ENCODE data around the gene SPNS1. TPM values are rescaled to one million over a fixed set of nuclear protein-coding genes. Genes with fewer than 3 reads are reported as not detected.
"Not testable (repeated sequence)": the region's sequence is repeated elsewhere in the genome, so short reads cannot be mapped to it uniquely, and the experiment has no call there.

The SPNS1 gene
- total RNA-seq, 1 experiment from 2014 or later, result 79.1 TPM

GRCh38 chr16:28977703-28978662 lies 3.4 kb downstream of the SPNS1 start:
- Histone ChIP-seq H3K27me3 (ENCODE audit: control insufficient read depth, insufficient read depth, low read length) (no peaks in the 10 kb centered on the region), H3K9me3 (ENCODE audit: control insufficient read depth, insufficient read depth, low read depth, low read length) (no peaks in the 10 kb centered on the region), H3K27ac (ENCODE audit: low read length) (no peak overlapping the region), H3K4me1 (ENCODE audit: control insufficient read depth, insufficient read depth, low read length) (peaks cover 7% of the 10 kb centered on the region), H3K4me3 (ENCODE audit: low read depth in 2 of 2, low read length in 2 of 2) (no peak overlapping the region), H3K36me3 (ENCODE audit: control insufficient read depth, insufficient read depth, low read length) (no peaks in the 10 kb centered on the region; the same call in 1 of the 2 replicates)
- intact Hi-C loops (cut with micrococcal nuclease; ENCODE audit: unreplicated experiment), result no loop called here
- DNase-seq (ENCODE audit: low read depth, low spot score) (peak; percentile 28), ATAC-seq (no peak)
- CTCF ChIA-PET, result interaction anchor here (0.5 to 0.6 kb wide), 2 partner anchors 56 to 231 kb away, joined by 4 to 8 read pairs; no protein-coding TSS in a partner anchor
- POLR2A ChIA-PET, result interaction anchor here (0.5 kb wide), 2 partner anchors 11 to 764 kb away, joined by 3 read pairs; no protein-coding TSS in a partner anchor
- TF ChIP-seq CTCF (IDR thresholded peaks at IDR 0.05) (peak; percentile 85), SIN3A (IDR thresholded peaks at IDR 0.05; ENCODE audit: borderline replicate concordance, insufficient read depth, low read depth, low read length) (no peak)
- in situ Hi-C loops (cut with HindIII; ENCODE audit: low pct_unique_long_range_greater_than_20kb, low sequenced_read_pairs), result no loop called here
- BruUV-seq (replicated peaks), result no TSS peak

- in situ Hi-C loops (cut with HindIII; ENCODE audit: low pct_unique_long_range_greater_than_20kb, low sequenced_read_pairs); BruUV-seq (replicated peaks); intact Hi-C loops (cut with micrococcal nuclease; ENCODE audit: unreplicated experiment); H3K4me3 ChIP-seq (ENCODE audit: low read depth in 2 of 2, low read length in 2 of 2); H3K4me1 ChIP-seq (ENCODE audit: control insufficient read depth, insufficient read depth, low read length); H3K36me3 ChIP-seq (ENCODE audit: control insufficient read depth, insufficient read depth, low read length); H3K27me3 ChIP-seq (ENCODE audit: control insufficient read depth, insufficient read depth, low read length); DNase-seq (ENCODE audit: low read depth, low spot score); ATAC-seq; H3K9me3 ChIP-seq (ENCODE audit: control insufficient read depth, insufficient read depth, low read depth, low read length); H3K27ac ChIP-seq (ENCODE audit: low read length); POLR2A ChIA-PET; CTCF ChIA-PET: not testable (repeated sequence)
- peak; percentile 42 for TF ChIP-seq CTCF (IDR thresholded peaks at IDR 0.05)
Measured at GRCh38 chr16:28980330-28980729, 5.8 kb downstream of the SPNS1 start.

GRCh38 chr16:28980929-28981328 lies 6.4 kb downstream of the SPNS1 start:
- no peaks in the 10 kb centered on the region for H3K9me3 ChIP-seq (ENCODE audit: control insufficient read depth, insufficient read depth, low read depth, low read length)
- H3K4me1 ChIP-seq (ENCODE audit: control insufficient read depth, insufficient read depth, low read length), result no peaks in the 10 kb centered on the region; the same call in 1 of the 2 replicates
- ChIA-PET POLR2A (no interaction called here), CTCF (interaction anchor here (0.5 kb wide), 1 partner anchor 1031 kb away, joined by 3 read pairs; no protein-coding TSS in a partner anchor)
- ATAC-seq (no peak), DNase-seq (ENCODE audit: low read depth, low spot score) (no peak)
- H3K27ac ChIP-seq (ENCODE audit: low read length), result no peak overlapping the region
- no TSS peak for BruUV-seq (replicated peaks)
- TF ChIP-seq POLR2AphosphoS5 (IDR thresholded peaks at IDR 0.05; ENCODE audit: low read depth, low read length) (no peak), TCF7L2 (IDR thresholded peaks at IDR 0.05; ENCODE audit: low read depth, low read length) (no peak), SIN3A (IDR thresholded peaks at IDR 0.05; ENCODE audit: borderline replicate concordance, insufficient read depth, low read depth, low read length) (no peak), REST (IDR thresholded peaks at IDR 0.05; ENCODE audit: insufficient read depth in 1 of 2, low read depth in 2 of 2, low read length in 1 of 2) (no peak), CTCF (IDR thresholded peaks at IDR 0.05) (no peak)
- in situ Hi-C loops (cut with HindIII; ENCODE audit: low pct_unique_long_range_greater_than_20kb, low sequenced_read_pairs) (no loop called here), intact Hi-C loops (cut with micrococcal nuclease; ENCODE audit: unreplicated experiment) (no loop called here)
- no peaks in the 10 kb centered on the region for H3K36me3 ChIP-seq (ENCODE audit: control insufficient read depth, insufficient read depth, low read length)
- H3K4me3 ChIP-seq (ENCODE audit: low read depth in 2 of 2, low read length in 2 of 2), result no peak overlapping the region
- H3K27me3 ChIP-seq (ENCODE audit: control insufficient read depth, insufficient read depth, low read length), result no peaks in the 10 kb centered on the region
